Activated CD8-positive, alpha-beta memory T cell treated with anti-CD3 and anti-CD28 coated beads, Interleukin-2, amount 50 U/mL, for 1 hour (primary cell): ENCODE results near the gene NFAM1.

ENCODE experiments used
- DNase-seq: peaks from one replicate; pipeline ENCODE4 v3.0.0-alpha.2; 2020; ENCODE audit errors: extremely low read depth

Gene NFAM1

DNA sequence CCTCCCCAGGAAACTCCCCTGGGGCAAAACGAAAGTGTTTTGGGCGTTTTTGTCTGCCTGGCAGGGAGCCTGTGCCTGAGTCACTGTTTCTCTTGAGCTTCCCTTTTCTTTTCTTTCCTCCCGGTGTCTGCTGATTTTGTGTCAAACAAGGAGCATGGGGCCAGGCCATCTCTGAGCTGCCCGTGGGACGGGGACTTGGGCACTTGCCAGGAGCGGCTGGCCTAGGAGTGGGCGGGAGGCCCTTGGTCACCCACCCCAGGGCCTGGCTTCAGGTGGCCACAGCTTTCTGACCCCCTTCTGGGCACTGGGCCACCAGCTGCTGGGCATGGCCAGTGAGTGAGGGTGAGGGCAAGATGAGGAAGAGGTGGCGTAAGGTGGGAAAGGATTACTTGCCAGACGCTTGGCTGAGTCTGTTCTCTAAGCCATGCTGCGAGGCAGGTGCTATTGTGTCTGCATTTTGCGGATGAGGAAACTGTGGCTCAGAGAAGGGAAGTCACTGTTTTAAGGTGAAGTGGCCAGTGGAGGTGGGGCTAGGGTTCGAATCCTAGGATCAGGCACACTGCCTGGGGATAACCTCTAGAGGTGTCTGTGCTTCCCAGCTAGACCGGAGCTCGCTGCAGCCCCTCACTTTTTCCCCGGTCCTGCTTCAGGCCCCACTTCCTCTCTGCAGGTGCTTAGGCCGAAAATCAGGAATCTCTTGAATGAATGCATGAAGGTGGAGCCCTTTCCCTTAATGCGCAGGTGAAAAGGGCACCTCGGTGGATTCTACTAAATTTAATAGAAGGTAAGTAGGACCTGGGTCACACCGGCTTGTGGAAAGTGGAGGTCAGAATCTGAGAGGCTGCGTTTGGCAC lies 7.8 kb upstream of the NFAM1 start:
- no peak for DNase-seq

GRCh38 chr22:42439021-42439567 lies 6.9 kb upstream of the NFAM1 start:
- DNase-seq = no peak

DNA sequence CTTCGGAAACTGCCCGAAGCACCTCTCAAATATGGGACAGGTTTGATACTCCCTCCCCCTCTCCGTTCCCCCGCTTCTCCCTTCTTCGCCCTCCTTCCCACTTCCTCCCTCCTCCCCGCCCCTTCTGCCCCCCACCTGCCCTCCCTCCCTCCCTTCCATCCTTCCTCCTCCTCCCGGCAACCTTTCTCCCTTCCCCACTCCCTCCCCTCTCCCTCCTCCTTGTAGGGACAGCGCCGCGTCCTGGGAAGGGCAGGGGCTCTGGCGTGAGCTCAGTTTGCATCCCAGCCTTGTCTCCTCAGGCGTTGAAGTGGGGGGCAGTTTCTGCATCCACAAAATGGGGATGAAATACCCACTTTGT lies 6.1 kb upstream of the NFAM1 start:
- DNase-seq = no peak

DNA sequence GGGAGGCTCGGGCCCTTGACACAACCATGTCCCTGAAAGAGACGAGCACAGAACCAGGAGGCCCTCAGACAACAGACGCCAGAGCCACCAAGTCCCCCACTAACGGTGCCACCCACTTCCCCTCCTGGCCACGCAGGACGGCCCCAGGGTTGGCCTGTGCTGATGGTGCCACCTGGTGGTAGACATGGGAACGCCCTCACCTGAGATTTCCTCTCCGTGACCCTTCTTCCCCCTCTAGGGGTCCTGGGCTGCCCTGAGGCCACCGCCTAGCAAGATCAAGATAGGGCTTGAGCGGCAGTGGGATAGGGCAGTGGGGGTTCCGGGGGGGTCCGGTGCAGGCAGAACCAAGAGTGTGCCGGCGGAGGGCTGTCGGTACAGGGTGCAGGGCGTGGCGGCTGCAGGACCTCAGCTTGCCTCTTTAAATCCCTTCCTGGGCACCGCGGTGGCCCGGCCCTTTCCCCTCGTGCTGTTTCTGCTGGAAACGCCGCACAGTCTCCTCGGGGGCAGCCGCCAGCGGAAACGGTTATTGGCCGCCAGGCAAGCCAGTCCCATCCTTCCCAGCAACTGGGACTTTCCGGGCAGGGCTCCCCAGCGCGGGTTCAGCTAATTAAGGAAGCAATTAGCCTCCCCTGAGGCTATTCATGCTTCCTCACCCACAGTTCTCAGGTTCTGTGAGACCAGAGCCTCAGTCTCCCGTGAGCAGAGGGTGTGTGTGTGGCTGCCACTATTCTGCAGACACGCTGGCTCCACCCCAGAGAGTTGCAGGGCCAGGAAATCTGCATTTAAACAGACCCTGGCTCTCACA lies 5.5 kb upstream of the NFAM1 start:
- DNase-seq = peak; percentile 59

DNA sequence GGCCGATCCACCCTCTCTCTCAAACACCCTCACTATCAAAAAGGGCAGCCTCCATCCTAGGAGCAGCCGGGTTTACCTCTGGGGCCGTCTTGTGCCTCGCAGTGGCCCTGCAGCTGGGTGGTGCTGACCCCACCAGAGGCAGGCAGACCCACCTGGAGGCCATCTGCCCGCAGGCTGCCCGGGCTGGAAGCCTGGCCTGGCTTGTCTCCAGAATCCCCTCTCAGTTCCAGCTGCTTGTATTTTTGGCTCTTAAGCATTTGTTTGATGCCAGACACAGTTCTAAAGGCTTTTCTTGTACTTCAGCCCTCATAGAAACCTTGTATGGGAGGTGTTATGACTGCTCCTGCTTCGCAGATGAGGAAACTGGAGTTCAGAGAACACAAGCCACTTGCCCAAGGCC lies 4.2 kb upstream of the NFAM1 start:
- DNase-seq = no peak

DNA sequence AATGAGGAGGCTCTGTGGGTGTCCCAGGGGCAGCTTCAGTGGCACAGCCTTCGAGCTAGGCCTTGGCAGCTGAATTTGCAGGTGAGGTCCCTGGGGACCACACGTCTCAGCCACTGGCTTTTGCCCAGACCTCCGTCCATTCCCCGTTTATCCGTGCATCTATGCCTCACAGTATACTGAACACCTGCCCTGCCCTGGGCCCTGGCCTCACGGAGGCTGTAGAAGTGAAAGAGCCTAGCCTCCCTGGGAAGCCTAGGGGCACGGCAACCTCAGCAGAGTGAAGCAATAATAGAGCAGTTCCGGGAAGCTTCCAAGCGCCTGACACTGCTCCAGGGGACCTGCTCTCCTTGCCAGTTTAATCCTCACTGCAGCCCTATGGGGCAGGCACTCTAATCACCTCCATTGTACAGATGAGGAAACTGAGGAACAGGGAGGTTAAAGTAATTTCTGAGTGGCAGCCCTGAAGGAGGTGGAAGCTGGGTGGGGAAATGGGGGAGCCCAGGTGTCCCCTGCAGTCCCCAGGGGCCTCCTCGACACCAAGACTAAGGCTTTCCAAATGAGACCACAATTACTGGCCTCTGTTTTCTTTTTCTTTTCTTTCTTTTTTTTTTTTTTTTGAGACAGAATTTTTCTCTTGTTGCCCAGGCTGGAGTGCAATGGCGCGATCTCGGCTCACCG lies 2.7 kb upstream of the NFAM1 start:
- DNase-seq = no peak

- no peak for DNase-seq
Measured at GRCh38 chr22:42433754-42434682, 1.8 kb upstream of the NFAM1 start.

DNA sequence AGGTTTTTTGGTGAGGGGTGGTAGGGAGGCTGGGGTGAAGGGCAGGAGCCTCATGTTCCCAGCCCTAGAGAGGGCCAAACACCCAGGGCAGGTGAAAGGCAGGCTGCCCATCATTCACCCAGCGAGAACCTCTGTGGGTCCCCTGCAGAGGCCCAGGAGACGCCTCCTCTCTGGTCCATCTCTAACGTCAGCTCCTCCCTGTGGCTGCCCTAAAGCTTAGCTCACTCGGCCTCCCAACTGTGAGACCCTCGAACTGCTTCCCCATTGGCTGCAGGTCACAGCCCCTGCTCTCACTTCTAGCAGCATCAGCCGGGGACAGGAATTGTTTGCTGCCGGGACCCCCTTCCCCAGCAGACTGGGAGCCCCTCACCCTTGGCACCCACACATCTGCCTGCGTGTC lies 615 bp upstream of the NFAM1 start:
- no peak for DNase-seq

GRCh38 chr22:42431401-42432019 lies 693 bp downstream of the NFAM1 start:
- DNase-seq = no peak

- no peak for DNase-seq
Measured at GRCh38 chr22:42430528-42431125, 1.6 kb downstream of the NFAM1 start.

GRCh38 chr22:42428760-42429159 lies 3.4 kb downstream of the NFAM1 start:
- no peak for DNase-seq

GRCh38 chr22:42428025-42428424 lies 4.2 kb downstream of the NFAM1 start:
- DNase-seq = no peak

- no peak for DNase-seq
Measured at GRCh38 chr22:42427167-42427566, 5.0 kb downstream of the NFAM1 start.

DNA sequence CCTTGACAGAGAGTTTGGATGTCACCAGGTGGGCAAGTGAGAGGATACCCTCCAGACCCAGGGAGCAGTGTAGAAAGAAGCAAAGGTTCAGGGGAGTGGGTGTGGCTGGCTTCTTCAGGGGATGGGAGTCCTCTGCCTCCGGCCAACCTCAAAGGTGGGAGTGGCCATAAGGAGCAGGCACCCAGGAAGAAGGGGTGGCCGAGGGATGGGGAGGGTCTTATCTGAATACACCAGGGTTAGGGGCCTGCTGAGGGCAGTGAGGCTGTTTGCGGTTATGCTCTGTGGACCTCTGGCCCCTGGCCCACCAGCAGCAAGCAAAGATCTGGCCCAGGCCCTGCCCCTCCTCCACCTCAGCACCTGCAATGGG lies 6.2 kb downstream of the NFAM1 start:
- no peak for DNase-seq

DNA sequence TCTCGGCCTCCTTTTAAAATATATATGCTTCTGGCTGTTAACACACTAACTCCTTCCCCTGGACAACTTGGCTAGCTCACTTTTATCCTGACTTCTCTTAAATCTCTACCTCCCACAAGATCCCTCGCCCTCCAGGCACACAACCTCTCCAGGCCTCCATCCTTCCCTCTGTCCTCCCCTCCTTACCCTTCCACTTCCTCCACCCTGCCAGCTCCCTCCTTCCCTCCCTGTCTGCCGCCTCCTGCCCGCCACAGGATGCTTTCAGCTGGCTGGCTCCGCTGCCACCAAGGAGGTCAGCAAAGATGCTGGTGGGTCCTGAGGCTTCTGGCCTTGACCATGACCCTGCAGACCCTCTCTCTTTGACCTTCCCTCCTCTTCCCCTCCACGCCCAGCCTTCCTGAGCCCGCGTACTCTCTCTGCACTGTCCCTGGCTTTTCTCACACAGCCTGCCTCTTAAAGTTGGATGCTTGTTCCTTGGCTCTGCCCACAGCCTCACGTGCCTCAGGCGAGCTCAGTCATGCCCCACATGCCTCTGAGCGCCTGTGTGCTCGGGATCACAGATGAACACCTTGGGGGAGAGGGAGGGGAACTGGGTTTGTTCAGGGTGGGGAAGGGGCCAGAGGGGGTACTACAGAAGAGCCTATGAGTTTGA lies 6.7 kb downstream of the NFAM1 start:
- DNase-seq = no peak

DNA sequence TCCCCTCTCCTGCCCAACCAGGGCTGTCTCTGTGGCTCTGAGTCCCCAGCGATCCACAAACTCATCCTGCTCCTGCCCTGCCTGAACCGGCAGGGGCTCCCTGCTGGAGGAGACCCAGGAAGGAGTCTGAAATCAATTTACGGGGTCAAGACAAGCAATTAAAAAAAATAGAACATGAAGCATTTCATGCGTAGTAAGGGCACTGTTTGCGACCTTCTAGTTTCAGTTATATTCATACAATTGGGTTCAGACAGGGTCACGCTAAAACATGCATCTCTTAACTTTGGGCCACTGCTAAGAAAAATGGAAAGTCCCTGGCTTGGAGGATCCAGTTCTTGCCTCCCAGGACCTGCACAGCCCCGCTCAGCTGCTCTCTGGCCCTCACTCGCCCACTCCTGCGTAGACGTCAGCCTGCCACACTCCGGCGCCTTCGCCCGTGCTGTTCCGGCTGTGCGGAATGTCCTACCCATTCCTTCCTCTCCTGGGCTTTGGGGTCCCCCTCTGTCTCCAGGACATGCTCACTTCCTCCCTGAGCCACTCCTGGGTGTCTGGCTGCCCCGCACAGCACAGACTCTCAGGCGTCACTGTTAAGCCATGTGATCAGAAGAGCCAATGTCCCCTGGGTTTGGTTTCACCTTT lies 12.8 kb downstream of the NFAM1 start:
- DNase-seq = no peak

DNA sequence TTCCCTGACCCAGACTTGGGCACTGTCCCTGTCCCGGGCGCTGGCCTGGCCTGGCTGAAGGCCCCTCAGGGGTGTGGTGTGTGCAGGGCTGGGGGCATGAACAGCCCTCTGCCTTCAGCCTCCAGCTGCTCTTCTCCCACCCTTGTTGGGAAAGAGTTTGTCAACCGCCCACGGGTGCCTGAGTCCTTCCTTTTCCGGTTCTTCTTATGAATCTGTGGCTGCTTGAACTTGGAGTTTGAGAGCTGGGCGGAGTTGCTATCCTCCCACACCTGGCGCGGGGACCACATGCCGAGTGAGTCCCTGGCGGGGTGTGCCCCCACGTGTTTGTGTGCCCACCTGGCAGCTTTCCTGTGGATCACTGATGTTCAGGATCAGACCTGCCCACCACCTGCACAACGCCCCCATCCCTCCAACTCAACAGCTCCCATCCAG lies 13.4 kb downstream of the NFAM1 start:
- DNase-seq = no peak

DNA sequence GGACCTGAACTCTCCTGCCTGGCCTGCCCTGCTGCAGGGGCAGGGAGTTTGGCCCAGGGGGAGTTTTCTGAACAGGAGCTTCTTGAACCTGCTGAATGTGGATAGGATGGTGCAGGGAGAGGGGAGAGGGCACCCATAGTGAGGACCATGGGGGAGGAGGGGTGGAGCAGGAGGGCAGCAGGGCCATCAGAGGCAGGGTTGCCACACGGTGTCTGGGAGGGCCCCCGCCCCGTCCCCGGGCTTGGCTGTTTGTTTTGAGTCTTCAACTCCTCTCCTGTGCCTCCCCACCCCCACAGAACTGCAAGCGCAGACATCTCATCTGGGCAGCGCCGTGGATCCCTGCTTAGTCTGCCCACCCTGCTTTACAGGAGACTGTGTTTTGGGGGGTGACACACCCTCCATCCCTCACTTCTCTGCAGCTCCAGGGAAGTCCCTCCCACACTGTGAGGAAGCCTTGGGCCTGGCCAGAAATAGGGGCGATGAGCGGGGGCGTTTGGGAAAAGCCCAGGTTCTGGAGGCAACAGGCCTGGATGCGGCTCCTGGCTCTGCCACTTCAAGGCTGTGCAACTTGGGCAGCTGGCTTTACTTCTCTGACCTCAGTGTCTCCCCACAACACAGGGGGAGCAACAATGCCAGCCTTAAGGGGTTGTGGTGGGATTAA lies 14.4 kb downstream of the NFAM1 start:
- no peak for DNase-seq
